HG03442 (cell line): Measurements from ENCODE around the gene POLR2A.
"Not testable (repeated sequence)": the region's sequence is repeated elsewhere in the genome, so short reads cannot be mapped to it uniquely, and the experiment has no call there.

Source experiments
- ATAC-seq: cut with Tn5 transposase; IDR thresholded peaks from one replicate; pipeline ENCODE4 v1.9.1; 2021; ENCODE audit warnings: mild to moderate bottlenecking, moderate library complexity; ENCODE audit not compliant: unreplicated experiment

Gene POLR2A

GRCh38 chr17:7478276-7479212, 5.6 kb upstream of the POLR2A start:
- no peak for ATAC-seq

GRCh38 chr17:7479213-7480088, 4.7 kb upstream of the POLR2A start, which contains the start of gene ZBTB4:
Gene ZBTB4 (minus strand): TSS chr17:7479631. CDS start chr17:7466801, 12,830 bp downstream.
- no peak for ATAC-seq

GRCh38 chr17:7480089-7480384, 4.1 kb upstream of the POLR2A start:
- no peak for ATAC-seq

GRCh38 chr17:7481275-7481674, 2.9 kb upstream of the POLR2A start, which contains the start of gene SLC35G6:
Gene SLC35G6 (plus strand): TSS chr17:7481446. CDS start chr17:7481517, 71 bp downstream.
- not testable (repeated sequence) for ATAC-seq

GRCh38 chr17:7481842-7482741, 2.1 kb upstream of the POLR2A start:
- ATAC-seq: not testable (repeated sequence)

GRCh38 chr17:7482742-7483088, 1.5 kb upstream of the POLR2A start:
- not testable (repeated sequence) for ATAC-seq

GRCh38 chr17:7483255-7484066, 705 bp upstream of the POLR2A start:
- peak; percentile 35 for ATAC-seq

GRCh38 chr17:7484919-7485377, 782 bp downstream of the POLR2A start:
- ATAC-seq: no peak

- no peak for ATAC-seq
Measured at GRCh38 chr17:7486181-7486580, 2.0 kb downstream of the POLR2A start.

- no peak for ATAC-seq
Measured at GRCh38 chr17:7490144-7490543, 6.0 kb downstream of the POLR2A start.

- ATAC-seq: no peak
Measured at GRCh38 chr17:7491583-7491982, 7.4 kb downstream of the POLR2A start.

- no peak for ATAC-seq
Measured at GRCh38 chr17:7493941-7494340, 9.8 kb downstream of the POLR2A start.

GRCh38 chr17:7495906-7496434, 11.8 kb downstream of the POLR2A start:
- ATAC-seq: no peak

GRCh38 chr17:7496470-7497183, 12.5 kb downstream of the POLR2A start:
- ATAC-seq: no peak

GRCh38 chr17:7497228-7497627, 13.1 kb downstream of the POLR2A start:
- ATAC-seq: no peak

GRCh38 chr17:7497636-7498035, 13.5 kb downstream of the POLR2A start:
- ATAC-seq: no peak

- no peak for ATAC-seq
Measured at GRCh38 chr17:7499161-7499560, 15.0 kb downstream of the POLR2A start.

- ATAC-seq: no peak
Measured at GRCh38 chr17:7501729-7502128, 17.6 kb downstream of the POLR2A start.
